ENCODE data around the gene PBX3.

The PBX3 gene

GRCh38 chr9:125744616-125745015 is 2.6 kb upstream of the PBX3 start:
- TF ChIP-seq, protein P1, sequence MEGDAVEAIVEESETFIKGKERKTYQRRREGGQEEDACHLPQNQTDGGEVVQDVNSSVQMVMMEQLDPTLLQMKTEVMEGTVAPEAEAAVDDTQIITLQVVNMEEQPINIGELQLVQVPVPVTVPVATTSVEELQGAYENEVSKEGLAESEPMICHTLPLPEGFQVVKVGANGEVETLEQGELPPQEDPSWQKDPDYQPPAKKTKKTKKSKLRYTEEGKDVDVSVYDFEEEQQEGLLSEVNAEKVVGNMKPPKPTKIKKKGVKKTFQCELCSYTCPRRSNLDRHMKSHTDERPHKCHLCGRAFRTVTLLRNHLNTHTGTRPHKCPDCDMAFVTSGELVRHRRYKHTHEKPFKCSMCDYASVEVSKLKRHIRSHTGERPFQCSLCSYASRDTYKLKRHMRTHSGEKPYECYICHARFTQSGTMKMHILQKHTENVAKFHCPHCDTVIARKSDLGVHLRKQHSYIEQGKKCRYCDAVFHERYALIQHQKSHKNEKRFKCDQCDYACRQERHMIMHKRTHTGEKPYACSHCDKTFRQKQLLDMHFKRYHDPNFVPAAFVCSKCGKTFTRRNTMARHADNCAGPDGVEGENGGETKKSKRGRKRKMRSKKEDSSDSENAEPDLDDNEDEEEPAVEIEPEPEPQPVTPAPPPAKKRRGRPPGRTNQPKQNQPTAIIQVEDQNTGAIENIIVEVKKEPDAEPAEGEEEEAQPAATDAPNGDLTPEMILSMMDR (IDR thresholded peaks at IDR 0.05): no peak

DNA sequence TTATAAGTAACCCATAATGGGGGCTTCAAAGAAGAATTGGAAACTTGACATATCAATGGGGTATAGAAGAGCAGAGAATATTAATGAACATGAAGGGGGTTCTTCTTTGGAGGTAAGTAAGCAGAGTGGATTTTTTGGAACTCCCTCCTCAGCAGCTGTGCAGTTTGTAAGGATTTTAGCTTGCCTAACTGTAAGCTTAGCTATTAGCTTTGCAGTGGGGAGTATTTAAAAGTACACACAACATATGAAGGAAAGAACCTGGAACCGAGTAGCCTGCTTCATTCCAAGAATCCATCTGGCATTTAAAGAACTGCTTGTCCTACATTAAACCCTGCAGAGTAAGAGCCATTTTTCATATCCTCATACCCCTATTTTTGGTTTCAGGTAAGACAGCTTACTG is 2.2 kb upstream of the PBX3 start:
- TF ChIP-seq, protein P1 (IDR thresholded peaks at IDR 0.05): no peak

DNA sequence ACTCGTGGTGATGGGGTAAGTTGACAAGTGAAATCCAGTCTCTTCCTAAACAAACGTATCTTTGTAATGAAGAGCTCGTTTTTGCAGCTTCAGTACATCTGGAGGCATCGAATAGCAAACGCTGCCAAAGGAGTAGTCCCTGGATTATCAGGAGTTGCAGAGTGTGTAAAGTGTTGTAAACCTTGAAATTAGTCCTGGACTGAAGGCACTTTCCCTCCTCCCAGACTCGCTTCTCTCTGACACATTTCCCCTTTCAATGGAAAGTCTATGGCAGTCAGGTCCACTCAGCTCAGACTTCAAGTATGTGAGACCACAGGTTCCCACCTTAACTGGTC is 1.5 kb upstream of the PBX3 start:
- TF ChIP-seq, protein P1 (IDR thresholded peaks at IDR 0.05): no peak

- TF ChIP-seq, protein P1 (IDR thresholded peaks at IDR 0.05): no peak
These were observed 978 bp upstream of the PBX3 start for GRCh38 chr9:125746017-125746773.

- TF ChIP-seq, protein P1 (IDR thresholded peaks at IDR 0.05): no peak
These were observed 460 bp upstream of the PBX3 start for GRCh38 chr9:125746774-125747052.

DNA sequence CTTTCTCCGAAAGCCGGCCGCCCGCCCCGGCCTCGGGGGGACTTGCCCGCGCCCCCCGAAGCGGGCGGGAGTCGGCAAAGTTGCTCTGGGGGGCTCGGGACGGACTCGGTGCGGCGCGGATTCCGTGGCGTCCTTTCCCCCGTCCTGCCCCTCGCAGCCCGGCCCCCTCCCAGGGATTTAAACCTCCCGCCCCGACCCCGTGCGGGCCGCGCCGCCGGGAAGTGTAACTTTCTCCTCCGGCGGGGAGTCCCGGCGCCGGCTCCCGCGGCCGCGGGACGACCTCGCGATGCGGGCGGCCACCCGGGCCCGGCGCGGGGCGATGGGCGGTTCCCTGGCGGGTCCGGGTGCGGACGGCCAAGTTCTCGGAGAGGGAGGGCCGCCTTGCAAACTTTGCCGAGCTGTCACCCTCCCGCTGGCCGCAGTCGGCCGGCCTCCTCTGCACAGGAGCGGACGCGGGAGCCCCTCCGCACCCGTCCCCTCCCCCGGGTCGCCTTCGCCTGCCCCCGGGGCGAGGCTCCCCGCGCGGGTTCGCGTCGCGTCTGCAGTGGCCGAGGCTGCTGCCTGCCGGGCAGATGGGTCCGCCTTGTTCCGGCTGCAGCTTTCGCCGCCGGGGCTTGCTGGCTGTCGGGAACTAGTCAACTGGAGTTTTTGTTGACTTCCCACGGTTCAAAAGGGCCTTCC is 732 bp downstream of the PBX3 start:
- TF ChIP-seq, protein P1 (IDR thresholded peaks at IDR 0.05): no peak

DNA sequence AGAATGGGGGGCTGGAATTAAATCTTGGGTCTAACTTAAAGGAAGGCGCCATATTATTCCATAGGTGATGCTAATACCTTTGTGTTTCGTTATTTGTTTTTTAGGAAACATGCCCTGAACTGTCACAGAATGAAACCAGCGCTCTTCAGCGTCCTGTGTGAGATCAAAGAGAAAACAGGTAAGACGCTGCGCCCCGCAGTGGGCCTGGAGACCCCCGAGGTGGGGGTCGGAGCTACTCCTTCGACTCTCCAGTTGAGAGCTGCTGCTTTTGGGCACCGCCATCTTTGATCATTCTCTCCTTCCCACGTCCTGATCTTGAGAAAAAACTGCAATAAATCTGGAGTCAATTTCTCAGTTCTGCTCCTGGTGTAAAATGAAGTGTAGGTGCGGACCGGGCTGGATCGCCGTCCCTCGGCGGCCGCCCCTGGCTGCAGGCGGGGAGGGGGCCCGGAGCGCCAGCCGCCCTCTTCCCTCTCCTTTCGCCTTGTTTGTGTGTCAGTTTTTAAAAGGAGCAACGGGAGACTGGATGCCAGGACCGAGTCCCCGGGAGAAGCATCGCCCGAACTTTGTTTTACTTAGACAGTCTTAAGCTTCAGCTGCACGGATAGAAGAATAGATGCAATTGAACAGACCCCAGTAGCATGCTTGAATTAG is 1.4 kb downstream of the PBX3 start:
- TF ChIP-seq, protein P1 (IDR thresholded peaks at IDR 0.05): no peak

Measured in LNCAP (cell line).